GM21528 (cell line): ENCODE results near the gene NTF3.

Experiments used
- ATAC-seq: cut with Tn5 transposase; IDR thresholded peaks from one replicate; pipeline ENCODE4 v1.9.1; 2021; ENCODE audit warnings: mild to moderate bottlenecking, moderate library complexity; ENCODE audit not compliant: unreplicated experiment, low FRiP score

NTF3 gene

GRCh38 chr12:5507944-5508343, 76.0 kb downstream of the NTF3 start:
- no peak for ATAC-seq

- ATAC-seq = no peak
Measured at GRCh38 chr12:5509102-5509501, 77.2 kb downstream of the NTF3 start.

- no peak for ATAC-seq
Measured at GRCh38 chr12:5509557-5509956, 77.6 kb downstream of the NTF3 start.

- ATAC-seq = no peak
Measured at GRCh38 chr12:5510251-5510805, 78.4 kb downstream of the NTF3 start.

GRCh38 chr12:5511256-5511643, 79.3 kb downstream of the NTF3 start:
- no peak for ATAC-seq

- ATAC-seq = no peak
Measured at GRCh38 chr12:5511644-5512600, 80.0 kb downstream of the NTF3 start.

GRCh38 chr12:5512601-5512970, 80.7 kb downstream of the NTF3 start:
- ATAC-seq = no peak

- ATAC-seq = no peak
Measured at GRCh38 chr12:5513406-5513805, 81.5 kb downstream of the NTF3 start.

GRCh38 chr12:5514016-5514415, 82.1 kb downstream of the NTF3 start:
- ATAC-seq = no peak

- ATAC-seq = no peak
Measured at GRCh38 chr12:5514545-5514944, 82.6 kb downstream of the NTF3 start.

- no peak for ATAC-seq
Measured at GRCh38 chr12:5515458-5515857, 83.5 kb downstream of the NTF3 start.

GRCh38 chr12:5516371-5517241, 84.7 kb downstream of the NTF3 start:
- ATAC-seq = no peak

- no peak for ATAC-seq
Measured at GRCh38 chr12:5518584-5519365, 86.9 kb downstream of the NTF3 start.

- ATAC-seq = no peak
Measured at GRCh38 chr12:5520037-5520436, 88.1 kb downstream of the NTF3 start.

- no peak for ATAC-seq
Measured at GRCh38 chr12:5520831-5521230, 88.9 kb downstream of the NTF3 start.

- no peak for ATAC-seq
Measured at GRCh38 chr12:5521456-5522325, 89.8 kb downstream of the NTF3 start.

- ATAC-seq = no peak
Measured at GRCh38 chr12:5522432-5523335, 90.8 kb downstream of the NTF3 start.

- ATAC-seq = no peak
Measured at GRCh38 chr12:5523396-5524115, 91.6 kb downstream of the NTF3 start.
